Caco-2 (cell line): ENCODE measurements around the gene COPS4. TPM values are rescaled to one million over a fixed set of nuclear protein-coding genes. Genes with fewer than 3 reads are reported as not detected.

Source experiments
- BruUV-seq: library from RNA; stranded (reverse); fragments of 400-500 nt; replicated peaks from 2 replicates; lab custom pipeline; 2021; lab: Mats Ljungman, UMichigan
- CTCF ChIA-PET: fragments of 300-600 bp; sonication (Branson Sonifier 250); formaldehyde crosslinking; loops from one replicate; lab custom pipeline; 2022; ENCODE audit warnings: antibody characterized with exemption; lab: Charles Lee
- POLR2A ChIA-PET: fragments of 300-600 bp; sonication (Branson Sonifier 250); formaldehyde crosslinking; loops from one replicate; lab custom pipeline; 2022; ENCODE audit warnings: antibody characterized with exemption; lab: Charles Lee
- DNase-seq, 2 experiments: peaks; one replicate each; pipeline versions ENCODE4 v3.0.0 to v3.0.0-alpha.2; 2020 to 2022
- H3K27me3 ChIP-seq: replicated peaks from 2 replicates; pipeline ENCODE4 v1.6.0; 2011; ENCODE audit warnings: low read length; ENCODE audit not compliant: control insufficient read depth, insufficient read depth
- H3K36me3 ChIP-seq: 2 replicates; pipeline ENCODE4 v1.5.1; 2011; ENCODE audit warnings: low read length; ENCODE audit not compliant: control insufficient read depth, insufficient read depth
- H3K4me1 ChIP-seq: fragments of 250-450 bp; sonication (Bioruptor Pico); 2 replicates; pipeline ENCODE4 v1.5.1; 2020; ENCODE audit warnings: mild to moderate bottlenecking
- H3K4me3 ChIP-seq: 2 replicates; pipeline ENCODE4 v1.5.1; 2011; ENCODE audit warnings: low read depth, mild to moderate bottlenecking, control low read depth, low read length
- H3K9me3 ChIP-seq: fragments of 250-450 bp; sonication (Bioruptor Pico); 2 replicates; pipeline ENCODE4 v1.5.1; 2020; ENCODE audit warnings: mild to moderate bottlenecking, moderate library complexity
- H3K27ac Mint-ChIP-seq: one replicate; pipeline ENCODE4 v1.8.0; 2022; ENCODE audit warnings: mixed read lengths; ENCODE audit not compliant: unreplicated experiment
- H3K27me3 Mint-ChIP-seq: one replicate; pipeline ENCODE4 v1.8.0; 2022; ENCODE audit warnings: mixed read lengths; ENCODE audit not compliant: insufficient read depth, unreplicated experiment
- H3K36me3 Mint-ChIP-seq: one replicate; pipeline ENCODE4 v1.8.0; 2022; ENCODE audit warnings: mild to moderate bottlenecking, mixed read lengths; ENCODE audit not compliant: insufficient read depth, unreplicated experiment
- H3K4me1 Mint-ChIP-seq: one replicate; pipeline ENCODE4 v1.8.0; 2022; ENCODE audit warnings: low read depth, mixed read lengths; ENCODE audit not compliant: unreplicated experiment
- H3K4me3 Mint-ChIP-seq: one replicate; pipeline ENCODE4 v1.8.0; 2022; ENCODE audit warnings: mild to moderate bottlenecking, moderate library complexity, mixed read lengths; ENCODE audit not compliant: unreplicated experiment
- H3K9me3 Mint-ChIP-seq: one replicate; pipeline ENCODE4 v1.8.0; 2022; ENCODE audit warnings: mixed read lengths; ENCODE audit not compliant: unreplicated experiment
- CTCF ChIP-seq, 2 experiments: fragments of 200-600 bp in 1 of 2; IDR thresholded peaks; 1 replicate in 1 of 2; 2 replicates in 1 of 2; pipeline versions ENCODE4 v1.5.1 to v1.8.0; 2011 to 2022; ENCODE audit warnings: antibody characterized with exemption in 1 of 2, control low read depth in 1 of 2, inconsistent platforms in 1 of 2, low read depth in 1 of 2, low read length in 1 of 2, mild to moderate bottlenecking in 1 of 2, moderate library complexity in 1 of 2; ENCODE audit not compliant: insufficient read depth in 1 of 2, severe bottlenecking in 1 of 2, unreplicated experiment in 1 of 2
- intact Hi-C: fragments of 100-400 bp; cut with micrococcal nuclease; formaldehyde crosslinking; loops from one replicate; pipeline ENCODE4 v1.10.0; 2022; ENCODE audit not compliant: unreplicated experiment
- total RNA-seq: library from RNA; stranded (reverse); gene quantifications from 2 replicates; pipeline ENCODE4 v1.2.3, GENCODE V29; 2022

The COPS4 gene
- total RNA-seq, 1 experiment from 2014 or later: 36.3 TPM

DNA sequence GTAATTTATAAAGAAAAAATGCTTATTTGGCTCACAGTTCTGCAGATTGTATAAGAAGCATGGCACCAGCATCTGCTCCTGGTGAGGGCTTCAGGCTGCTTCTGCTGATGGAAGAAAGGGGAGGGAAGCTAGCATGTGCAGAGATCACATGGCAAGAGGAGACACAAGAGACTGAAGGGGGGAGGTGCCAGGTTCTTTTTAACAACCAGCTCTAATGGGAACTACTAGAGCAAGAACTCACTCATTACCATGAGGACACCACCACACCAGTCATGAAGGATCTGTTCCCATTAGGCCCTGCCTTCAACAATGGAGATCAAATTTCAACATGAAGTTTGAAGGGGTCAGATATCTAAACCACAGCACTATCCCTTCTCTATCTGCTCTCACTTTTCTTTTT is 9.4 kb upstream of the COPS4 start:
- ChIA-PET CTCF (interaction anchor here (0.6 kb wide), 1 partner anchor 9 kb away, joined by 7 read pairs; the partner anchor contains the start of gene COPS4), POLR2A (no interaction called here)
- no peaks in the 10 kb centered on the region for H3K27me3 Mint-ChIP-seq

DNA sequence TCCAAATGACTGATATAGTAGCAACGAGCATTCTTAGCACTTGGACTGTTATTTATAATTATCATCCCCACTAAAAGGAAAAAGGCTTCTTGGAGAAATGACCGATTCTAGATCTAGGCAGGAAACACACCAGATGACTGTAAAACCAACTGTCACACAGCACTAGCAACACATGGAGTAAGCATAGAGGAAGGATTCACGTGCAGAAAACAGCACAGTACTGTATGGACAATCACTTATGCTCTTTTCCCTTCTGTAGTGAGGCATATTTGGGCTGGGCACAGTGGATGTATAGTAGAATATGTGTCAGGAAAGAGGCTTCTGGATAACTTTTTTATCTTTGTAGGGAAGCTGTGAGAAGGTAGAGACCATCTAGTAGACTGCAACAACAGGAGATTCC is 6.0 kb upstream of the COPS4 start:
- ChIA-PET CTCF (no interaction called here), POLR2A (no interaction called here)
- Histone ChIP-seq H3K4me1 (no peaks in the 10 kb centered on the region), H3K27me3 (no peaks in the 10 kb centered on the region; the same call in 1 of the 2 replicates), H3K9me3 (no peaks in the 10 kb centered on the region; the same call in 1 of the 2 replicates), H3K36me3 (no peaks in the 10 kb centered on the region), H3K4me3 (no peak overlapping the region)
- peaks cover 19% of the 10 kb centered on the region for H3K9me3 Mint-ChIP-seq
- BruUV-seq: no TSS peak
- no peaks in the 10 kb centered on the region for H3K27me3 Mint-ChIP-seq
- TF ChIP-seq CTCF (IDR thresholded peaks at IDR 0.05; ENCODE audit: insufficient read depth in 1 of 2, low read depth in 1 of 2, low read length in 1 of 2, severe bottlenecking in 1 of 2, unreplicated experiment in 1 of 2): no peak
- DNase-seq: no peak
- H3K4me1 Mint-ChIP-seq: no peaks in the 10 kb centered on the region
- no peaks in the 10 kb centered on the region for H3K36me3 Mint-ChIP-seq
- H3K4me3 Mint-ChIP-seq: no peak overlapping the region
- H3K27ac Mint-ChIP-seq: no peak overlapping the region
- intact Hi-C loops: no loop called here

More for the DNA sequence above, 9.4 kb upstream of the COPS4 start:
- Histone ChIP-seq H3K9me3 (no peaks in the 10 kb centered on the region; the same call in 1 of the 2 replicates), H3K27me3 (no peaks in the 10 kb centered on the region), H3K4me3 (no peak overlapping the region), H3K4me1 (no peaks in the 10 kb centered on the region), H3K36me3 (no peaks in the 10 kb centered on the region)
- Mint-ChIP-seq H3K4me1 (no peaks in the 10 kb centered on the region), H3K4me3 (no peak overlapping the region), H3K9me3 (peaks cover 19% of the 10 kb centered on the region), H3K36me3 (no peaks in the 10 kb centered on the region), H3K27ac (no peak overlapping the region)
- BruUV-seq: no TSS peak
- TF ChIP-seq CTCF (IDR thresholded peaks at IDR 0.05; ENCODE audit: insufficient read depth in 1 of 2, low read depth in 1 of 2, low read length in 1 of 2, severe bottlenecking in 1 of 2, unreplicated experiment in 1 of 2): no peak
- no peak for DNase-seq
- intact Hi-C loops: no loop called here

- Histone ChIP-seq H3K36me3 (no peaks in the 10 kb centered on the region), H3K4me3 (no peak overlapping the region), H3K27me3 (no peaks in the 10 kb centered on the region; the same call in 1 of the 2 replicates), H3K4me1 (no peaks in the 10 kb centered on the region), H3K9me3 (no peaks in the 10 kb centered on the region; the same call in 1 of the 2 replicates)
- no peak for TF ChIP-seq CTCF (IDR thresholded peaks at IDR 0.05; ENCODE audit: insufficient read depth in 1 of 2, low read depth in 1 of 2, low read length in 1 of 2, severe bottlenecking in 1 of 2, unreplicated experiment in 1 of 2)
- Mint-ChIP-seq H3K36me3 (peaks cover 5% of the 10 kb centered on the region), H3K4me3 (no peak overlapping the region), H3K4me1 (no peaks in the 10 kb centered on the region), H3K27ac (no peak overlapping the region), H3K27me3 (no peaks in the 10 kb centered on the region), H3K9me3 (peaks cover 19% of the 10 kb centered on the region)
- POLR2A ChIA-PET: no interaction called here
- CTCF ChIA-PET: no interaction called here
- intact Hi-C loops: loop anchor here (5.0 kb wide), 1 partner anchor 177 kb away; no protein-coding TSS in a partner anchor
- no TSS peak for BruUV-seq
- DNase-seq: no peak
Observed at GRCh38 chr4:83029688-83030087, 5.3 kb upstream of the COPS4 start.
